ENCODE results near the gene LAMP2.

DNA sequence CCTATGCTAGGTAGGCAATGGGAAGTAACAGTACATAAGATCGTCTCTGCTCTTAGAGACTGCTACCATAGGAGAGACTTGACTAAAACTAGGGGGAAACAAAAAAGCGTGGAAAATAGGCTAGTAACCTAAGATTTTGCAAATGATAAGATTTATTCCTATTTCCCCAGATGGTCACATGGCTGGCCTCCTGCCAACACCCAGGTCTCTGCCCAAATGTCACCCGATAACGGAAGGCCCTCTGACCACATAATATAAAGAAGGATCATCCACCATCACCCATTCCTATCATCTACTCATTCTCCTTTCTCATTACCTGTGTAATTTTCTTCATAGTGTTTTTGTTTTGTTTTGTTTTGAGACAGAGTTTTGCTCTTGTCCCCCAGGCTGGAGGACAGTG, 4.7 kb downstream of the LAMP2 start:
- TF ChIP-seq, protein P1, sequence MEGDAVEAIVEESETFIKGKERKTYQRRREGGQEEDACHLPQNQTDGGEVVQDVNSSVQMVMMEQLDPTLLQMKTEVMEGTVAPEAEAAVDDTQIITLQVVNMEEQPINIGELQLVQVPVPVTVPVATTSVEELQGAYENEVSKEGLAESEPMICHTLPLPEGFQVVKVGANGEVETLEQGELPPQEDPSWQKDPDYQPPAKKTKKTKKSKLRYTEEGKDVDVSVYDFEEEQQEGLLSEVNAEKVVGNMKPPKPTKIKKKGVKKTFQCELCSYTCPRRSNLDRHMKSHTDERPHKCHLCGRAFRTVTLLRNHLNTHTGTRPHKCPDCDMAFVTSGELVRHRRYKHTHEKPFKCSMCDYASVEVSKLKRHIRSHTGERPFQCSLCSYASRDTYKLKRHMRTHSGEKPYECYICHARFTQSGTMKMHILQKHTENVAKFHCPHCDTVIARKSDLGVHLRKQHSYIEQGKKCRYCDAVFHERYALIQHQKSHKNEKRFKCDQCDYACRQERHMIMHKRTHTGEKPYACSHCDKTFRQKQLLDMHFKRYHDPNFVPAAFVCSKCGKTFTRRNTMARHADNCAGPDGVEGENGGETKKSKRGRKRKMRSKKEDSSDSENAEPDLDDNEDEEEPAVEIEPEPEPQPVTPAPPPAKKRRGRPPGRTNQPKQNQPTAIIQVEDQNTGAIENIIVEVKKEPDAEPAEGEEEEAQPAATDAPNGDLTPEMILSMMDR (IDR thresholded peaks at IDR 0.05) = no peak
- no peak for TF ChIP-seq POLR2A (IDR thresholded peaks at IDR 0.05)

All from heart left ventricle (tissue), 13 donors.